Subcutaneous adipose tissue (tissue), 4 donors: ENCODE data around the gene CRNN. TPM values are rescaled to one million over a fixed set of nuclear protein-coding genes. Genes with fewer than 3 reads are reported as not detected.

Experiments used
- CTCF ChIP-seq: fragments of 450-650 bp; IDR thresholded peaks from one replicate; pipeline ENCODE4 v1.5.1; 2016; ENCODE audit warnings: low read depth, mild to moderate bottlenecking, control low read depth, antibody characterized with exemption, moderate library complexity
- total RNA-seq, 4 donors: library from RNA; depleted of rRNA; stranded (reverse); fragments of >200 nt; gene quantifications; one replicate each; pipeline ENCODE4 v1.1.0, GENCODE V29; 2016

The CRNN gene
- total RNA-seq, 4 donors from 2014 or later, result not detected

GRCh38 chr1:152415454-152416227 lies 1.6 kb upstream of the CRNN start:
- no peak for TF ChIP-seq CTCF

GRCh38 chr1:152412756-152413155 lies 1.3 kb downstream of the CRNN start:
- TF ChIP-seq CTCF, result no peak

GRCh38 chr1:152411134-152411533 lies 2.9 kb downstream of the CRNN start:
- no peak for TF ChIP-seq CTCF

- no peak for TF ChIP-seq CTCF
These were observed 3.5 kb downstream of the CRNN start for GRCh38 chr1:152410599-152410998.

- TF ChIP-seq CTCF, result no peak
These were observed 4.0 kb downstream of the CRNN start for GRCh38 chr1:152410028-152410427.

- TF ChIP-seq CTCF, result no peak
These were observed 5.4 kb downstream of the CRNN start for GRCh38 chr1:152408664-152409063.

- no peak for TF ChIP-seq CTCF
These were observed 15.0 kb downstream of the CRNN start for GRCh38 chr1:152398812-152399698.
